Neural cell (in vitro differentiated cells): ENCODE data around the gene TMEM132C.

Source experiments
- EP300 ChIP-seq: fragments of 450-650 bp; conservative IDR thresholded peaks from 2 replicates; pipeline ENCODE4 v1.6.1; 2014; ENCODE audit warnings: antibody characterized with exemption, mild to moderate bottlenecking, moderate library complexity; ENCODE audit not compliant: poor library complexity, severe bottlenecking
- EZH2 ChIP-seq: fragments of 200-600, 300-800 bp; shearing (Covaris generic), sonication (generic); IDR thresholded peaks from 2 replicates; pipeline ENCODE4 v1.6.1; 2014; ENCODE audit warnings: antibody characterized with exemption, low read length, borderline replicate concordance, mild to moderate bottlenecking; ENCODE audit not compliant: insufficient read depth, poor library complexity, severe bottlenecking
- MXI1 ChIP-seq: fragments of 450-650 bp; conservative IDR thresholded peaks from 2 replicates; pipeline ENCODE4 v1.6.1; 2014; ENCODE audit warnings: antibody characterized with exemption, mild to moderate bottlenecking; ENCODE audit not compliant: poor library complexity, severe bottlenecking
- POLR2AphosphoS5 ChIP-seq: IDR thresholded peaks from 2 replicates; pipeline ENCODE4 v1.6.1; 2012
- TAF1 ChIP-seq: IDR thresholded peaks from 2 replicates; pipeline ENCODE4 v1.6.1; 2012; ENCODE audit warnings: low read depth
- TF ChIP-seq, protein P1 (sequence below): fragments of 450-650 bp; IDR thresholded peaks from 2 replicates; pipeline ENCODE4 v1.5.1; 2014; ENCODE audit warnings: antibody characterized with exemption, mild to moderate bottlenecking, moderate library complexity; ENCODE audit not compliant: poor library complexity, severe bottlenecking

DNA sequence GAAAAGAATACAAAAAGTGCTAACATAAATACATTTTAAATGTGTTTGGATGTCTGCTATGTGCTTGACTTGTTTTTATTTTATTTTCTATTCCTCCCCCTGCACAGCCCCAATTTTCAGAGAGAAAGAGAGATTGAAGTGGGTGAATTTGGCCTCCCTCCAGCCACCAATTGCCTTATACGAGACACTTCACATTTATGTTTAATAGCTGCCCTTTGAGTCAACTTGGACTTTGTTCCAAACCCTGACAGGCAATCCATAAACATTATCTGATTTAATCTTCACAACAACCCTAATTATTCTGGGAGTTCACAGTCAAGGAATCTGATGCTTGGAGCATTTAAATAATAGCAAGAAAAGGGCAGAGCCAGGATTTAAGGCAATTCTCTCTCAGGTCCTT, 395.1 kb downstream of the TMEM132C start:
- TF ChIP-seq, protein P1, sequence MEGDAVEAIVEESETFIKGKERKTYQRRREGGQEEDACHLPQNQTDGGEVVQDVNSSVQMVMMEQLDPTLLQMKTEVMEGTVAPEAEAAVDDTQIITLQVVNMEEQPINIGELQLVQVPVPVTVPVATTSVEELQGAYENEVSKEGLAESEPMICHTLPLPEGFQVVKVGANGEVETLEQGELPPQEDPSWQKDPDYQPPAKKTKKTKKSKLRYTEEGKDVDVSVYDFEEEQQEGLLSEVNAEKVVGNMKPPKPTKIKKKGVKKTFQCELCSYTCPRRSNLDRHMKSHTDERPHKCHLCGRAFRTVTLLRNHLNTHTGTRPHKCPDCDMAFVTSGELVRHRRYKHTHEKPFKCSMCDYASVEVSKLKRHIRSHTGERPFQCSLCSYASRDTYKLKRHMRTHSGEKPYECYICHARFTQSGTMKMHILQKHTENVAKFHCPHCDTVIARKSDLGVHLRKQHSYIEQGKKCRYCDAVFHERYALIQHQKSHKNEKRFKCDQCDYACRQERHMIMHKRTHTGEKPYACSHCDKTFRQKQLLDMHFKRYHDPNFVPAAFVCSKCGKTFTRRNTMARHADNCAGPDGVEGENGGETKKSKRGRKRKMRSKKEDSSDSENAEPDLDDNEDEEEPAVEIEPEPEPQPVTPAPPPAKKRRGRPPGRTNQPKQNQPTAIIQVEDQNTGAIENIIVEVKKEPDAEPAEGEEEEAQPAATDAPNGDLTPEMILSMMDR = no peak
- no peak for TF ChIP-seq TAF1
- no peak for TF ChIP-seq EP300
- no peak for TF ChIP-seq MXI1
- TF ChIP-seq POLR2AphosphoS5 = no peak
- no peak for TF ChIP-seq EZH2
